Right lung (tissue), 10 donors: ENCODE measurements around the gene CRB3. TPM values are rescaled to one million over a fixed set of nuclear protein-coding genes. Genes with fewer than 3 reads are reported as not detected.
"Not testable (repeated sequence)": the region's sequence is repeated elsewhere in the genome, so short reads cannot be mapped to it uniquely, and the experiment has no call there.

Experiments used
- DNase-seq, 2 donors: peaks; one replicate each; pipeline ENCODE4 v3.0.0-alpha.2; 2013
- long read RNA-seq, 8 donors: transcript quantifications; one replicate each; lab custom pipeline, GENCODE V29; 2026
- polyA plus RNA-seq, 5 donors: library from polyadenylated mRNA; unstranded; fragments of 120-200 nt; gene quantifications; one replicate each; pipeline versions ENCODE4 v1.2.1 to v1.2.3, GENCODE V29; 2013; ENCODE audit warnings: inconsistent platforms in 1 of 5, low replicate concordance in 1 of 5; ENCODE audit not compliant: insufficient read length in 5 of 5, insufficient read depth in 1 of 5

Gene CRB3
- polyA plus RNA-seq: 10 to 100 TPM; 13.1 to 23.4 (median 18.0) TPM
- long read RNA-seq, donor 1, transcript CRB3-202 (5 exons, 733 nt): minor isoform, 7 of 20 reads
- long read RNA-seq, donor 1, transcript CRB3-204 (4 exons, 1,078 nt): major isoform, 10 of 20 reads
- long read RNA-seq, donor 1, partial matches to known transcripts: 0 of 20 reads
- long read RNA-seq, donor 1, other reads (novel, unspliced or antisense): 0 of 20 reads
- long read RNA-seq, donor 2, partial matches to known transcripts: 0 of 4 reads
- long read RNA-seq, donor 2, other reads (novel, unspliced or antisense): 0 of 4 reads
- long read RNA-seq, donor 3, transcript CRB3-202 (5 exons, 733 nt): major isoform, 5 of 7 reads
- long read RNA-seq, donor 3, partial matches to known transcripts: 0 of 7 reads
- long read RNA-seq, donor 3, other reads (novel, unspliced or antisense): 0 of 7 reads
- long read RNA-seq, donor 4, transcript CRB3-202 (5 exons, 733 nt): major isoform, 6 of 21 reads
- long read RNA-seq, donor 4, partial matches to known transcripts: 10 of 21 reads
- long read RNA-seq, donor 4, other reads (novel, unspliced or antisense): 0 of 21 reads
- long read RNA-seq, donor 5, transcript CRB3-202 (5 exons, 733 nt): major isoform, 10 of 19 reads
- long read RNA-seq, donor 5, transcript CRB3-204 (4 exons, 1,078 nt): minor isoform, 8 of 19 reads
- long read RNA-seq, donor 5, partial matches to known transcripts: 0 of 19 reads
- long read RNA-seq, donor 5, other reads (novel, unspliced or antisense): 0 of 19 reads
- long read RNA-seq, donor 6, transcript CRB3-204 (4 exons, 1,078 nt): major isoform, 8 of 12 reads
- long read RNA-seq, donor 6, partial matches to known transcripts: 0 of 12 reads
- long read RNA-seq, donor 6, other reads (novel, unspliced or antisense): 0 of 12 reads
- long read RNA-seq, donor 7, transcript CRB3-202 (5 exons, 733 nt): minor isoform, 8 of 17 reads
- long read RNA-seq, donor 7, transcript CRB3-204 (4 exons, 1,078 nt): major isoform, 9 of 17 reads
- long read RNA-seq, donor 7, partial matches to known transcripts: 0 of 17 reads
- long read RNA-seq, donor 7, other reads (novel, unspliced or antisense): 0 of 17 reads
- long read RNA-seq, donor 8, partial matches to known transcripts: 0 of 8 reads
- long read RNA-seq, donor 8, other reads (novel, unspliced or antisense): 0 of 8 reads

- peak; percentile 75 to 77 for DNase-seq
These were observed at the start of gene CRB3 for GRCh38 chr19:6464070-6464873. Gene CRB3, plus strand, starts transcription at chr19:6464271. Its CDS starts 431 bp downstream, at chr19:6464702.

- DNase-seq: no peak
These were observed 49.1 kb upstream of the CRB3 start for GRCh38 chr19:6414793-6415590.

GRCh38 chr19:6415591-6416190, 48.4 kb upstream of the CRB3 start:
- DNase-seq: no peak

- DNase-seq: no peak
These were observed 47.2 kb upstream of the CRB3 start for GRCh38 chr19:6416658-6417405.

- no peak for DNase-seq
These were observed 46.1 kb upstream of the CRB3 start for GRCh38 chr19:6417713-6418561.

- no peak for DNase-seq
These were observed 45.5 kb upstream of the CRB3 start for GRCh38 chr19:6418562-6418932.

- no peak for DNase-seq
These were observed 42.7 kb upstream of the CRB3 start for GRCh38 chr19:6421075-6422014.

- peak in 1 of 2 donors; percentile 31 for DNase-seq
These were observed 40.4 kb upstream of the CRB3 start for GRCh38 chr19:6423499-6424194.

- no peak for DNase-seq
These were observed 39.7 kb upstream of the CRB3 start, which contains the start of gene KHSRP for GRCh38 chr19:6424195-6424938. Gene KHSRP, minus strand, starts transcription at chr19:6424811. Its CDS starts 110 bp downstream, at chr19:6424701.

- DNase-seq: peak; percentile 100
These were observed 38.9 kb upstream of the CRB3 start for GRCh38 chr19:6424939-6425731.

- DNase-seq: no peak
These were observed 38.1 kb upstream of the CRB3 start for GRCh38 chr19:6425732-6426620.

- no peak for DNase-seq
These were observed 36.9 kb upstream of the CRB3 start for GRCh38 chr19:6427131-6427530.

- DNase-seq: not testable (repeated sequence)
These were observed 35.2 kb upstream of the CRB3 start for GRCh38 chr19:6428692-6429418.
